Upper lobe of left lung (tissue), 6 donors: ENCODE results near the gene BRD1. TPM values are rescaled to one million over a fixed set of nuclear protein-coding genes. Genes with fewer than 3 reads are reported as not detected.
A peak's percentile ranks its signal among the peaks of the same experiment; 100 is the strongest.

Experiments
- ATAC-seq, 2 donors: fragments of 200-7000 bp; cut with Tn5 transposase; one replicate each; pipeline ENCODE4 v1.9.1; 2022; ENCODE audit warnings: mild to moderate bottlenecking in 2 of 2, moderate library complexity in 2 of 2; ENCODE audit not compliant: low FRiP score in 2 of 2
- DNase-seq, 2 donors: peaks; one replicate each; pipeline ENCODE4 v3.0.0-alpha.2; 2019 to 2020
- H3K27ac ChIP-seq, 4 donors: fragments of 200-600 bp; sonication (generic); one replicate each; pipeline ENCODE4 v1.5.1; 2016 to 2019
- H3K27me3 ChIP-seq, 4 donors: fragments of 200-600 bp; sonication (generic); one replicate each; pipeline ENCODE4 v1.5.1; 2017 to 2019
- H3K36me3 ChIP-seq, 4 donors: fragments of 200-600 bp; sonication (generic); one replicate each; pipeline ENCODE4 v1.5.1; 2016 to 2019
- H3K4me1 ChIP-seq, 4 donors: fragments of 200-600 bp; sonication (generic); one replicate each; pipeline ENCODE4 v1.5.1; 2018 to 2019
- H3K4me3 ChIP-seq, 4 donors: fragments of 200-600 bp; sonication (generic); one replicate each; pipeline ENCODE4 v1.5.1; 2017 to 2019; ENCODE audit warnings: mild to moderate bottlenecking in 2 of 4, moderate library complexity in 1 of 4
- H3K9me3 ChIP-seq, 4 donors: fragments of 200-600 bp; sonication (generic); one replicate each; pipeline ENCODE4 v1.5.1; 2018 to 2019
- EP300 ChIP-seq, 4 donors: sonication (generic); formaldehyde crosslinking; IDR thresholded peaks; one replicate each; pipeline ENCODE4 v1.5.1; 2017; ENCODE audit warnings: antibody characterized with exemption in 4 of 4, control low read depth in 2 of 4
- POLR2A ChIP-seq, 4 donors: fragments of 450-650 bp; IDR thresholded peaks; one replicate each; pipeline ENCODE4 v1.5.1; 2016 to 2017; ENCODE audit warnings: antibody characterized with exemption in 4 of 4, mild to moderate bottlenecking in 2 of 4
- POLR2AphosphoS5 ChIP-seq, 2 donors: sonication (generic); formaldehyde crosslinking; IDR thresholded peaks; one replicate each; pipeline ENCODE4 v1.5.1; 2017; ENCODE audit warnings: antibody characterized with exemption in 2 of 2
- WGBS, 2 donors: methylation state at CpG; one replicate each; pipeline ENCODE4 v1.1.5; 2017 to 2018; 5-methylcytosine and 5-hydroxymethylcytosine counted together
- total RNA-seq, 6 donors: library from RNA; depleted of rRNA in 4 of 6; stranded (reverse); fragments of >200 nt in 4 of 6; gene quantifications; one replicate each; pipeline versions ENCODE4 v1.1.0 to v1.2.1, GENCODE V29; 2016 to 2021
- TF ChIP-seq, protein P1 (sequence below), 6 experiments: fragments of 450-650 bp in 4 of 6; fragments of 200-600 bp in 2 of 6; sonication (generic) in 2 of 6; IDR thresholded peaks; one replicate each; pipeline ENCODE4 v1.5.1; 2016 to 2019; ENCODE audit warnings: antibody characterized with exemption in 6 of 6
- donor health status: DM: no; HTN: no; CAD: no; lungs with moderate emphysema.
- donor health status: DM: no; HTN: yes; CAD: no; lungs with severe emphysema.

Gene BRD1
- total RNA-seq, 6 donors from 2014 or later: 38.9 to 141 (median 43.0) TPM

DNA sequence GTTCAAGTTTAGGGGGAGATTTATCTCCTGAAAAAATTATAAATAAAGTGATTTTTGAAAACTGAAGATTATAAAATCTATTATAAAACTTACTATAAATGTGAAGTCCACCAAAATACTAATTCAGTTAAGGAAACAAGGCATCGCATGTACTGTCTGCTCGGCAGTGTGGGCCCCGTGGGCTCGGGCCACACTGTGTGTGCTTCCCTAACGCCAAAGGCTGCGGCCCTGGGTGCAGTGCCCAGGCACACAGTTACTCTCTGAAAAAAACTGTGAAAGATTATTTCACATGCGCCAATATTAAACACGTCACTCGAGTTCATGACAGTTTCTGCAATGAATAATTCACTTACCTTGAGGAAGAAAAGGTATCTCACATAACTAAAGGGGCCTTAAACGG, 39.8 kb downstream of the BRD1 start:
- H3K9me3 ChIP-seq: no peaks in the 10 kb centered on the region
- no peak for ATAC-seq
- TF ChIP-seq POLR2A (IDR thresholded peaks at IDR 0.05) (no peak), EP300 (IDR thresholded peaks at IDR 0.05) (no peak), POLR2AphosphoS5 (IDR thresholded peaks at IDR 0.05) (no peak)
- TF ChIP-seq, protein P1, sequence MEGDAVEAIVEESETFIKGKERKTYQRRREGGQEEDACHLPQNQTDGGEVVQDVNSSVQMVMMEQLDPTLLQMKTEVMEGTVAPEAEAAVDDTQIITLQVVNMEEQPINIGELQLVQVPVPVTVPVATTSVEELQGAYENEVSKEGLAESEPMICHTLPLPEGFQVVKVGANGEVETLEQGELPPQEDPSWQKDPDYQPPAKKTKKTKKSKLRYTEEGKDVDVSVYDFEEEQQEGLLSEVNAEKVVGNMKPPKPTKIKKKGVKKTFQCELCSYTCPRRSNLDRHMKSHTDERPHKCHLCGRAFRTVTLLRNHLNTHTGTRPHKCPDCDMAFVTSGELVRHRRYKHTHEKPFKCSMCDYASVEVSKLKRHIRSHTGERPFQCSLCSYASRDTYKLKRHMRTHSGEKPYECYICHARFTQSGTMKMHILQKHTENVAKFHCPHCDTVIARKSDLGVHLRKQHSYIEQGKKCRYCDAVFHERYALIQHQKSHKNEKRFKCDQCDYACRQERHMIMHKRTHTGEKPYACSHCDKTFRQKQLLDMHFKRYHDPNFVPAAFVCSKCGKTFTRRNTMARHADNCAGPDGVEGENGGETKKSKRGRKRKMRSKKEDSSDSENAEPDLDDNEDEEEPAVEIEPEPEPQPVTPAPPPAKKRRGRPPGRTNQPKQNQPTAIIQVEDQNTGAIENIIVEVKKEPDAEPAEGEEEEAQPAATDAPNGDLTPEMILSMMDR (IDR thresholded peaks at IDR 0.05): no peak
- H3K4me3 ChIP-seq: no peak overlapping the region
- peak overlapping the region in 3 of 4 donors; percentile 69 to 78 (median 74) for H3K27ac ChIP-seq
- peaks cover 33 to 74% (median 54%) of the 10 kb centered on the region in 4 donors for H3K4me1 ChIP-seq
- no peak for DNase-seq
- H3K27me3 ChIP-seq: no peaks in the 10 kb centered on the region
- 83 to 84% methylated on average over 10 of the region's 10 CpGs for WGBS, 2 donors
- peaks cover 12 to 78% (median 55%) of the 10 kb centered on the region in 4 donors for H3K36me3 ChIP-seq

- DNase-seq: peak in 1 of 2 donors; percentile 80
- no peak for TF ChIP-seq POLR2A (IDR thresholded peaks at IDR 0.05)
- TF ChIP-seq, protein P1 (IDR thresholded peaks at IDR 0.05): no peak
- no peak for TF ChIP-seq POLR2AphosphoS5 (IDR thresholded peaks at IDR 0.05)
- TF ChIP-seq EP300 (IDR thresholded peaks at IDR 0.05): no peak
- H3K4me1 ChIP-seq: peaks cover 33 to 76% (median 54%) of the 10 kb centered on the region in 4 donors
- H3K36me3 ChIP-seq: peaks cover 6 to 72% (median 48%) of the 10 kb centered on the region in 4 donors
- WGBS, 2 donors: 90 to 92% methylated on average over 35 of the region's 35 CpGs
- no peak for ATAC-seq
- H3K9me3 ChIP-seq: no peaks in the 10 kb centered on the region
- H3K27ac ChIP-seq: peak overlapping the region in 1 of 4 donors; percentile 40
- no peak overlapping the region for H3K4me3 ChIP-seq
- no peaks in the 10 kb centered on the region for H3K27me3 ChIP-seq
Measured at GRCh38 chr22:49786976-49787706, 40.5 kb downstream of the BRD1 start.

DNA sequence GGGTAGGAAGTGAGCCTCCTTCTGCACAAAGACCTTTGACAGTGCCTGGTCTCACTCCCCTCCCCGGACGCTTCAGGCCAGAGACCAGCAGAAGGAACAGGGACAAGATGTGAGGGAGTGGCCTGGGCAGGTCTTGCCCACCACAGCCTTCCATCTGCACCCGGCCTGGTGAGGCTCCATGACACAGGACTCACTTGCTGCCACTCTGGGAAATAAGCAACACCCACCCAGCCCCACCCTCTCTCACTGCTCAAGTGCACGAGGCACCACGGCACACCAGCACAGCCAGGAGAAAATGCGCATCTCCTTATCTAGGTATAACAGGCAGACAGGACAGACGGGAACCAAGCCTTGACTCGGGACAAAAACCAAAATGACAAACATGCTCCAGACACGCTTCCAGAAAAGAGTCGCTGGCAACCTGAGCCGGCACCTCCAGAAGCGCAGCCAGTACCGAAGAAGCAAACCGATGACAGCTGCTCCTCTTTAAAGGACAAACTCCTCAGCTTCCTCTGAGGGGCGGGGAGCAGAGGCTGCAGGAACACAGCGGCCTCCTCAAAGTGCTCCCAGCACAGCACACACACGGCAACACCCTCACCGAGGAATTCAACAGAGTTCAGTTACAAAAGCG, 41.7 kb downstream of the BRD1 start:
- DNase-seq (no peak), ATAC-seq (no peak)
- H3K4me3 ChIP-seq: no peak overlapping the region

GRCh38 chr22:49785046-49785521, 42.6 kb downstream of the BRD1 start:
- ATAC-seq (no peak), DNase-seq (peak in 1 of 2 donors; percentile 78)
- H3K27me3 ChIP-seq: no peaks in the 10 kb centered on the region
- H3K4me1 ChIP-seq: peaks cover 24 to 79% (median 40%) of the 10 kb centered on the region in 4 donors
- H3K36me3 ChIP-seq: peaks cover 3 to 70% (median 50%) of the 10 kb centered on the region in 4 donors
- peak overlapping the region in 1 of 4 donors; percentile 17 for H3K27ac ChIP-seq
- 85 to 96% methylated on average over 17 to 27 of the region's 27 CpGs for WGBS, 2 donors
- H3K4me3 ChIP-seq: no peak overlapping the region
- TF ChIP-seq POLR2AphosphoS5 (IDR thresholded peaks at IDR 0.05) (no peak), POLR2A (IDR thresholded peaks at IDR 0.05) (no peak), EP300 (IDR thresholded peaks at IDR 0.05) (no peak)
- TF ChIP-seq, protein P1 (IDR thresholded peaks at IDR 0.05): no peak
- no peaks in the 10 kb centered on the region for H3K9me3 ChIP-seq

More for the DNA sequence above, 41.7 kb downstream of the BRD1 start:
- no peaks in the 10 kb centered on the region for H3K9me3 ChIP-seq
- peak overlapping the region in 2 of 4 donors; percentile 17 to 40 for H3K27ac ChIP-seq
- TF ChIP-seq EP300 (IDR thresholded peaks at IDR 0.05): no peak
- no peak for TF ChIP-seq POLR2AphosphoS5 (IDR thresholded peaks at IDR 0.05)
- TF ChIP-seq POLR2A (IDR thresholded peaks at IDR 0.05): no peak
- TF ChIP-seq, protein P1 (IDR thresholded peaks at IDR 0.05): no peak
- whole genome bisulfite sequencing, 2 donors: 73 to 78% methylated on average over 19 of the region's 19 CpGs
- H3K27me3 ChIP-seq: no peaks in the 10 kb centered on the region
- peaks cover 31 to 79% (median 48%) of the 10 kb centered on the region in 4 donors for H3K4me1 ChIP-seq
- peaks cover 3 to 71% (median 51%) of the 10 kb centered on the region in 4 donors for H3K36me3 ChIP-seq
